ENCODE measurements around the gene CTDSPL.
"Not testable (repeated sequence)": the region's sequence is repeated elsewhere in the genome, so short reads cannot be mapped to it uniquely, and the experiment has no call there.

CTDSPL gene

GRCh38 chr3:37986479-37987314 lies 125.0 kb downstream of the CTDSPL start:
- FAIRE-seq (peak; percentile 53), DNase-seq (ENCODE audit: low spot score) (no peak)

- DNase-seq (ENCODE audit: low spot score) (no peak), FAIRE-seq (no peak)
Observed at GRCh38 chr3:37987315-37987697, 125.6 kb downstream of the CTDSPL start.

GRCh38 chr3:37987751-37988179 lies 126.1 kb downstream of the CTDSPL start:
- no peak for DNase-seq (ENCODE audit: low spot score)
- FAIRE-seq, result no peak

GRCh38 chr3:37988376-37988775 lies 126.7 kb downstream of the CTDSPL start:
- FAIRE-seq; DNase-seq (ENCODE audit: low spot score): not testable (repeated sequence)

GRCh38 chr3:37988931-37989525 lies 127.3 kb downstream of the CTDSPL start:
- no peak for FAIRE-seq
- no peak for DNase-seq (ENCODE audit: low spot score)

GRCh38 chr3:37989821-37990480 lies 128.3 kb downstream of the CTDSPL start:
- no peak for FAIRE-seq
- no peak for DNase-seq (ENCODE audit: low spot score)

- FAIRE-seq (peak; percentile 81), DNase-seq (ENCODE audit: low spot score) (peak; percentile 43)
Observed at GRCh38 chr3:37990527-37990926, 128.8 kb downstream of the CTDSPL start, which contains the start of gene VILL. TSS of gene VILL (plus strand) at chr3:37990786. CDS start at chr3:37993673, 2,887 bp downstream.

- DNase-seq (ENCODE audit: low spot score) (no peak), FAIRE-seq (no peak)
Observed at GRCh38 chr3:37991109-37991508, 129.4 kb downstream of the CTDSPL start.

- DNase-seq (ENCODE audit: low spot score), result no peak
- FAIRE-seq, result no peak
Observed at GRCh38 chr3:37991823-37992222, 130.1 kb downstream of the CTDSPL start.

GRCh38 chr3:37992271-37993066 lies 130.8 kb downstream of the CTDSPL start:
- no peak for FAIRE-seq

GRCh38 chr3:37993067-37993455 lies 131.4 kb downstream of the CTDSPL start:
- DNase-seq (ENCODE audit: low spot score) (no peak), FAIRE-seq (no peak)

More at GRCh38 chr3:37992271-37993066, 130.8 kb downstream of the CTDSPL start:
- DNase-seq (ENCODE audit: low spot score), result no peak

GRCh38 chr3:37993460-37993819 lies 131.8 kb downstream of the CTDSPL start:
- DNase-seq (ENCODE audit: low spot score), result no peak
- FAIRE-seq, result no peak

GRCh38 chr3:37993820-37994638 lies 132.3 kb downstream of the CTDSPL start:
- peak; percentile 37 for FAIRE-seq
- DNase-seq (ENCODE audit: low spot score), result no peak

GRCh38 chr3:37994639-37994972 lies 132.9 kb downstream of the CTDSPL start:
- FAIRE-seq (no peak), DNase-seq (ENCODE audit: low spot score) (no peak)

GRCh38 chr3:37995652-37996641 lies 134.3 kb downstream of the CTDSPL start:
- FAIRE-seq (no peak), DNase-seq (ENCODE audit: low spot score) (no peak)

GRCh38 chr3:37996785-37997301 lies 135.2 kb downstream of the CTDSPL start:
- DNase-seq (ENCODE audit: low spot score) (peak; percentile 84), FAIRE-seq (peak; percentile 98)

GRCh38 chr3:37997342-37997741 lies 135.7 kb downstream of the CTDSPL start:
- FAIRE-seq (no peak), DNase-seq (ENCODE audit: low spot score) (no peak)

- no peak for FAIRE-seq
- DNase-seq (ENCODE audit: low spot score), result no peak
Observed at GRCh38 chr3:37997791-37998370, 136.2 kb downstream of the CTDSPL start.

GRCh38 chr3:37999836-38000235 lies 138.2 kb downstream of the CTDSPL start:
- FAIRE-seq (no peak), DNase-seq (ENCODE audit: low spot score) (no peak)

All from urothelium cell line (cell line).